ENCODE measurements around the gene COL27A1. TPM values are rescaled to one million over a fixed set of nuclear protein-coding genes. Genes with fewer than 3 reads are reported as not detected.

COL27A1 gene
- total and polyA plus RNA-seq, 4 donors: 10.9 to 25.6 (median 17.4) TPM

- no peak for TF ChIP-seq CTCF (IDR thresholded peaks at IDR 0.05; ENCODE audit: control extremely low read depth, extremely low read depth)
These were observed 3.8 kb upstream of the COL27A1 start for GRCh38 chr9:114151426-114151956.

GRCh38 chr9:114153761-114154599 is 1.4 kb upstream of the COL27A1 start:
- Histone ChIP-seq H3K27me3 (ENCODE audit: control insufficient read depth in 3 of 3, insufficient read depth in 3 of 3, low read length in 2 of 3) (peaks cover 0 to 14% (median 11%) of the 10 kb centered on the region in 3 donors), H3K4me1 (ENCODE audit: control insufficient read depth in 5 of 5, insufficient read depth in 5 of 5, low read length in 5 of 5) (peaks cover 0 to 32% (median 6%) of the 10 kb centered on the region in 5 donors), H3K9me3 (ENCODE audit: control insufficient read depth in 4 of 4, insufficient read depth in 3 of 4, low read length in 3 of 4) (no peaks in the 10 kb centered on the region), H3K4me3 (no peak overlapping the region), H3K36me3 (ENCODE audit: control insufficient read depth in 4 of 4, insufficient read depth in 4 of 4, low read length in 4 of 4) (no peaks in the 10 kb centered on the region), H3K9ac (ENCODE audit: insufficient read depth in 1 of 2, low read length in 2 of 2) (no peak overlapping the region), H3K27ac (ENCODE audit: low read depth in 1 of 2, low read length in 1 of 2) (no peak overlapping the region)
- 2% methylated on average over 68 to 80 of the region's 80 CpGs for WGBS, 2 donors
- no peak for TF ChIP-seq CTCF (IDR thresholded peaks at IDR 0.05; ENCODE audit: control extremely low read depth, extremely low read depth)
- ATAC-seq (ENCODE audit: insufficient read depth, low FRiP score): no peak
- peak; percentile 79 to 88 (median 81) for DNase-seq

More at GRCh38 chr9:114151426-114151956, 3.8 kb upstream of the COL27A1 start:
- DNase-seq (no peak), ATAC-seq (ENCODE audit: insufficient read depth, low FRiP score) (no peak)
- Histone ChIP-seq H3K4me1 (ENCODE audit: control insufficient read depth in 5 of 5, insufficient read depth in 5 of 5, low read length in 5 of 5) (peaks cover 0 to 17% (median 6%) of the 10 kb centered on the region in 5 donors), H3K4me3 (no peak overlapping the region), H3K9me3 (ENCODE audit: control insufficient read depth in 4 of 4, insufficient read depth in 3 of 4, low read length in 3 of 4) (no peaks in the 10 kb centered on the region), H3K9ac (ENCODE audit: insufficient read depth in 1 of 2, low read length in 2 of 2) (no peak overlapping the region), H3K36me3 (ENCODE audit: control insufficient read depth in 4 of 4, insufficient read depth in 4 of 4, low read length in 4 of 4) (no peaks in the 10 kb centered on the region), H3K27ac (ENCODE audit: low read depth in 1 of 2, low read length in 1 of 2) (no peak overlapping the region), H3K27me3 (ENCODE audit: control insufficient read depth in 3 of 3, insufficient read depth in 3 of 3, low read length in 2 of 3) (peaks cover 0 to 14% (median 11%) of the 10 kb centered on the region in 3 donors)
- 60 to 82% methylated on average over 5 of the region's 5 CpGs for WGBS, 2 donors

- TF ChIP-seq CTCF (IDR thresholded peaks at IDR 0.05; ENCODE audit: control extremely low read depth, extremely low read depth): no peak
- Histone ChIP-seq H3K4me3 (no peak overlapping the region), H3K36me3 (ENCODE audit: control insufficient read depth in 4 of 4, insufficient read depth in 4 of 4, low read length in 4 of 4) (no peaks in the 10 kb centered on the region), H3K27me3 (ENCODE audit: control insufficient read depth in 3 of 3, insufficient read depth in 3 of 3, low read length in 2 of 3) (peaks cover 0 to 14% (median 11%) of the 10 kb centered on the region in 3 donors), H3K27ac (ENCODE audit: low read depth in 1 of 2, low read length in 1 of 2) (no peak overlapping the region), H3K9ac (ENCODE audit: insufficient read depth in 1 of 2, low read length in 2 of 2) (no peak overlapping the region), H3K4me1 (ENCODE audit: control insufficient read depth in 5 of 5, insufficient read depth in 5 of 5, low read length in 5 of 5) (peaks cover 3 to 32% (median 8%) of the 10 kb centered on the region in 5 donors), H3K9me3 (ENCODE audit: control insufficient read depth in 4 of 4, insufficient read depth in 3 of 4, low read length in 3 of 4) (no peaks in the 10 kb centered on the region)
- 3 to 7% methylated on average over 23 of the region's 23 CpGs for WGBS, 2 donors
- ATAC-seq (ENCODE audit: insufficient read depth, low FRiP score): no peak
- peak in 1 of 3 donors; percentile 24 for DNase-seq
These were observed 686 bp upstream of the COL27A1 start for GRCh38 chr9:114154600-114155102.

All from lung (tissue), 12 donors.